HG02973 (cell line): ENCODE data around the gene STRA8.
A peak's percentile ranks its signal among the peaks of the same experiment; 100 is the strongest.

Source experiments
- ATAC-seq: cut with Tn5 transposase; IDR thresholded peaks from one replicate; pipeline ENCODE4 v1.9.1; 2021; ENCODE audit warnings: moderate library complexity; ENCODE audit not compliant: unreplicated experiment

STRA8 gene

GRCh38 chr7:135233570-135233969 is at the start of gene STRA8:
STRA8 (plus strand) TSS chr7:135233838; CDS start chr7:135240525, 6,687 bp downstream.
- no peak for ATAC-seq

GRCh38 chr7:135184254-135184841 is 49.3 kb upstream of the STRA8 start:
- no peak for ATAC-seq

GRCh38 chr7:135185471-135186260 is 48.0 kb upstream of the STRA8 start:
- ATAC-seq, result no peak

GRCh38 chr7:135186261-135186540 is 47.4 kb upstream of the STRA8 start:
- no peak for ATAC-seq

- ATAC-seq, result peak; percentile 34
Measured at GRCh38 chr7:135186841-135187253, 46.8 kb upstream of the STRA8 start.

- no peak for ATAC-seq
Measured at GRCh38 chr7:135188298-135188984, 45.2 kb upstream of the STRA8 start.

GRCh38 chr7:135189221-135189662 is 44.4 kb upstream of the STRA8 start:
- ATAC-seq, result no peak

GRCh38 chr7:135189961-135190360 is 43.7 kb upstream of the STRA8 start:
- ATAC-seq, result no peak

GRCh38 chr7:135190703-135191102 is 42.9 kb upstream of the STRA8 start:
- ATAC-seq, result no peak

GRCh38 chr7:135192914-135193536 is 40.6 kb upstream of the STRA8 start:
- ATAC-seq, result no peak

GRCh38 chr7:135193615-135194081 is 40.0 kb upstream of the STRA8 start:
- ATAC-seq, result no peak

GRCh38 chr7:135194494-135195095 is 39.0 kb upstream of the STRA8 start:
- ATAC-seq, result no peak

- no peak for ATAC-seq
Measured at GRCh38 chr7:135195156-135195555, 38.5 kb upstream of the STRA8 start.

- no peak for ATAC-seq
Measured at GRCh38 chr7:135195968-135196629, 37.5 kb upstream of the STRA8 start.

GRCh38 chr7:135197343-135197742 is 36.3 kb upstream of the STRA8 start:
- no peak for ATAC-seq

GRCh38 chr7:135197906-135198655 is 35.6 kb upstream of the STRA8 start:
- ATAC-seq, result no peak

GRCh38 chr7:135199439-135199838 is 34.2 kb upstream of the STRA8 start:
- ATAC-seq, result no peak

GRCh38 chr7:135200821-135201331 is 32.8 kb upstream of the STRA8 start:
- no peak for ATAC-seq

- no peak for ATAC-seq
Measured at GRCh38 chr7:135201350-135201749, 32.3 kb upstream of the STRA8 start.

GRCh38 chr7:135204341-135204749 is 29.3 kb upstream of the STRA8 start:
- no peak for ATAC-seq
